Activated T-cell treated with anti-CD3 and anti-CD28 coated beads, Interleukin-2, amount 50 U/mL, for 4 hours (primary cell): ENCODE data around the gene CORO2B. TPM values are rescaled to one million over a fixed set of nuclear protein-coding genes. Genes with fewer than 3 reads are reported as not detected.

Source experiments
- ATAC-seq, 2 donors: fragments of 200-7000 bp; cut with Tn5 transposase; one replicate each; pipeline ENCODE4 v1.10.0; 2021
- DNase-seq: peaks from one replicate; pipeline ENCODE4 v3.0.0-alpha.2; 2020
- H3K27me3 Mint-ChIP-seq: one replicate; pipeline ENCODE4 v1.8.0; 2021; ENCODE audit warnings: low read depth, mixed read lengths
- H3K36me3 Mint-ChIP-seq: one replicate; pipeline ENCODE4 v1.8.0; 2022; ENCODE audit warnings: mixed read lengths; ENCODE audit not compliant: insufficient read depth
- H3K4me1 Mint-ChIP-seq: one replicate; pipeline ENCODE4 v1.8.0; 2021; ENCODE audit warnings: low read depth, mixed read lengths
- H3K4me3 Mint-ChIP-seq: one replicate; pipeline ENCODE4 v1.8.0; 2021; ENCODE audit warnings: mild to moderate bottlenecking, moderate library complexity, mixed read lengths
- H3K9me3 Mint-ChIP-seq: one replicate; pipeline ENCODE4 v1.8.0; 2021; ENCODE audit warnings: mixed read lengths
- total RNA-seq, 3 donors: library from RNA; stranded (reverse); gene quantifications; one replicate each; pipeline ENCODE4 v1.2.1, GENCODE V29; 2021

Gene CORO2B
- total RNA-seq, 3 donors from 2014 or later, result 0.08 TPM

- ATAC-seq (peak; percentile 51 to 59), DNase-seq (peak; percentile 28)
- H3K36me3 Mint-ChIP-seq, result no peaks in the 10 kb centered on the region
- no peak overlapping the region for H3K4me3 Mint-ChIP-seq
- no peaks in the 10 kb centered on the region for H3K4me1 Mint-ChIP-seq
- no peaks in the 10 kb centered on the region for H3K9me3 Mint-ChIP-seq
- H3K27me3 Mint-ChIP-seq, result no peaks in the 10 kb centered on the region
These were observed 72.3 kb downstream of the CORO2B start for GRCh38 chr15:68650901-68651709.

- H3K27me3 Mint-ChIP-seq, result no peaks in the 10 kb centered on the region
- no peaks in the 10 kb centered on the region for H3K36me3 Mint-ChIP-seq
- ATAC-seq, result no peak
- H3K9me3 Mint-ChIP-seq, result no peaks in the 10 kb centered on the region
- no peak for DNase-seq
- no peaks in the 10 kb centered on the region for H3K4me1 Mint-ChIP-seq
- no peak overlapping the region for H3K4me3 Mint-ChIP-seq
These were observed 73.2 kb downstream of the CORO2B start for GRCh38 chr15:68651916-68652525.

- DNase-seq (no peak), ATAC-seq (no peak)
- Mint-ChIP-seq H3K36me3 (no peaks in the 10 kb centered on the region), H3K4me3 (no peak overlapping the region), H3K9me3 (no peaks in the 10 kb centered on the region), H3K4me1 (no peaks in the 10 kb centered on the region), H3K27me3 (no peaks in the 10 kb centered on the region)
These were observed 74.3 kb downstream of the CORO2B start for GRCh38 chr15:68653031-68653635.

- no peaks in the 10 kb centered on the region for H3K36me3 Mint-ChIP-seq
- no peak for ATAC-seq
- no peaks in the 10 kb centered on the region for H3K4me1 Mint-ChIP-seq
- H3K9me3 Mint-ChIP-seq, result no peaks in the 10 kb centered on the region
- no peaks in the 10 kb centered on the region for H3K27me3 Mint-ChIP-seq
- H3K4me3 Mint-ChIP-seq, result no peak overlapping the region
- no peak for DNase-seq
These were observed 75.0 kb downstream of the CORO2B start for GRCh38 chr15:68653801-68654200.

GRCh38 chr15:68654786-68655560 is 76.2 kb downstream of the CORO2B start:
- H3K36me3 Mint-ChIP-seq, result no peaks in the 10 kb centered on the region
- no peak for ATAC-seq

GRCh38 chr15:68655686-68656437 is 77.1 kb downstream of the CORO2B start:
- Mint-ChIP-seq H3K4me1 (no peaks in the 10 kb centered on the region), H3K27me3 (no peaks in the 10 kb centered on the region), H3K9me3 (no peaks in the 10 kb centered on the region), H3K36me3 (no peaks in the 10 kb centered on the region), H3K4me3 (no peak overlapping the region)
- ATAC-seq, result no peak
- no peak for DNase-seq

More at GRCh38 chr15:68654786-68655560, 76.2 kb downstream of the CORO2B start:
- Mint-ChIP-seq H3K9me3 (no peaks in the 10 kb centered on the region), H3K4me1 (no peaks in the 10 kb centered on the region), H3K4me3 (no peak overlapping the region), H3K27me3 (no peaks in the 10 kb centered on the region)
- DNase-seq, result no peak

GRCh38 chr15:68656438-68656739 is 77.6 kb downstream of the CORO2B start:
- no peak for ATAC-seq
- DNase-seq, result no peak
- H3K9me3 Mint-ChIP-seq, result no peaks in the 10 kb centered on the region
- H3K4me3 Mint-ChIP-seq, result no peak overlapping the region
- no peaks in the 10 kb centered on the region for H3K4me1 Mint-ChIP-seq
- no peaks in the 10 kb centered on the region for H3K36me3 Mint-ChIP-seq
- no peaks in the 10 kb centered on the region for H3K27me3 Mint-ChIP-seq

GRCh38 chr15:68658151-68658550 is 79.4 kb downstream of the CORO2B start:
- Mint-ChIP-seq H3K36me3 (no peaks in the 10 kb centered on the region), H3K9me3 (no peaks in the 10 kb centered on the region), H3K4me1 (no peaks in the 10 kb centered on the region), H3K27me3 (peaks cover 2% of the 10 kb centered on the region), H3K4me3 (no peak overlapping the region)
- ATAC-seq, result no peak
- DNase-seq, result no peak

- H3K27me3 Mint-ChIP-seq, result peaks cover 2% of the 10 kb centered on the region
- H3K9me3 Mint-ChIP-seq, result peaks cover 3% of the 10 kb centered on the region
- no peak for ATAC-seq
- DNase-seq, result no peak
- H3K4me1 Mint-ChIP-seq, result no peaks in the 10 kb centered on the region
- H3K4me3 Mint-ChIP-seq, result no peak overlapping the region
- H3K36me3 Mint-ChIP-seq, result peaks cover 2% of the 10 kb centered on the region
These were observed 80.0 kb downstream of the CORO2B start for GRCh38 chr15:68658641-68659358.

- H3K4me3 Mint-ChIP-seq, result no peak overlapping the region
- H3K36me3 Mint-ChIP-seq, result peaks cover 3% of the 10 kb centered on the region
- peaks cover 9% of the 10 kb centered on the region for H3K27me3 Mint-ChIP-seq
- H3K9me3 Mint-ChIP-seq, result peaks cover 5% of the 10 kb centered on the region
- ATAC-seq, result no peak
- no peaks in the 10 kb centered on the region for H3K4me1 Mint-ChIP-seq
- no peak for DNase-seq
These were observed 84.7 kb downstream of the CORO2B start for GRCh38 chr15:68663526-68663925.

GRCh38 chr15:68666120-68666811 is 87.5 kb downstream of the CORO2B start:
- H3K4me1 Mint-ChIP-seq, result no peaks in the 10 kb centered on the region
- DNase-seq (no peak), ATAC-seq (no peak)
- H3K36me3 Mint-ChIP-seq, result peaks cover 3% of the 10 kb centered on the region
- no peak overlapping the region for H3K4me3 Mint-ChIP-seq
- peaks cover 9% of the 10 kb centered on the region for H3K27me3 Mint-ChIP-seq
- peaks cover 5% of the 10 kb centered on the region for H3K9me3 Mint-ChIP-seq

- H3K9me3 Mint-ChIP-seq, result peaks cover 5% of the 10 kb centered on the region
- H3K4me1 Mint-ChIP-seq, result no peaks in the 10 kb centered on the region
- H3K36me3 Mint-ChIP-seq, result peaks cover 3% of the 10 kb centered on the region
- no peak for DNase-seq
- peaks cover 13% of the 10 kb centered on the region for H3K27me3 Mint-ChIP-seq
- no peak for ATAC-seq
- H3K4me3 Mint-ChIP-seq, result no peak overlapping the region
These were observed 88.1 kb downstream of the CORO2B start for GRCh38 chr15:68666812-68667450.
